ENCODE results near the gene WDHD1. TPM values are rescaled to one million over a fixed set of nuclear protein-coding genes. Genes with fewer than 3 reads are reported as not detected.

Gene WDHD1
- total and polyA plus RNA-seq, 2 of the 8 experiments (the other 6 are each of a cell fraction or from before 2014, with no cell fraction given), result 17.8 to 87.9 TPM

- TF ChIP-seq CTCF (IDR thresholded peaks at IDR 0.05; ENCODE audit: control extremely low read depth in 1 of 3, insufficient read depth in 1 of 3, low read depth in 1 of 3, low read length in 3 of 3) (no peak), EGR1 (IDR thresholded peaks at IDR 0.05; ENCODE audit: borderline replicate concordance, low read depth, low read length) (no peak)
Measured at GRCh38 chr14:55019968-55020554, 6.8 kb downstream of the WDHD1 start (continued).

Measured in H1 (cell line).